Activated B cell treated with CpG ODN at 0.5 μM for 24 hours (primary cell): ENCODE measurements around the gene COPS3. TPM values are rescaled to one million over a fixed set of nuclear protein-coding genes. Genes with fewer than 3 reads are reported as not detected.

Experiments used
- ATAC-seq: fragments of 200-7000 bp; cut with Tn5 transposase; one replicate; pipeline ENCODE4 v1.10.0; 2021; ENCODE audit warnings: low read depth, mild to moderate bottlenecking, moderate library complexity
- CTCF ChIA-PET: fragments of 350-600 bp; sonication (Branson Sonifier 250); formaldehyde crosslinking; loops from one replicate; lab custom pipeline; 2021; ENCODE audit warnings: antibody characterized with exemption; lab: Charles Lee
- POLR2A ChIA-PET: fragments of 350-600 bp; sonication (Branson Sonifier 250); formaldehyde crosslinking; loops from one replicate; lab custom pipeline; 2021; ENCODE audit warnings: antibody characterized with exemption; lab: Charles Lee
- DNase-seq: peaks from one replicate; pipeline ENCODE4 v3.0.0; 2022
- H3K27ac Mint-ChIP-seq: one replicate; pipeline ENCODE4 v1.8.0; 2020; ENCODE audit warnings: mixed read lengths
- H3K27me3 Mint-ChIP-seq: one replicate; pipeline ENCODE4 v1.8.0; 2021; ENCODE audit warnings: mixed read lengths
- H3K36me3 Mint-ChIP-seq: one replicate; pipeline ENCODE4 v1.8.0; 2021; ENCODE audit warnings: low read depth, mixed read lengths
- H3K4me1 Mint-ChIP-seq: one replicate; pipeline ENCODE4 v1.8.0; 2021; ENCODE audit warnings: mixed read lengths
- H3K4me3 Mint-ChIP-seq: one replicate; pipeline ENCODE4 v1.8.0; 2020; ENCODE audit warnings: mild to moderate bottlenecking, mixed read lengths
- H3K9me3 Mint-ChIP-seq: one replicate; pipeline ENCODE4 v1.8.0; 2020; ENCODE audit warnings: mixed read lengths
- CTCF ChIP-seq: fragments of 200-600 bp; IDR thresholded peaks from one replicate; pipeline ENCODE4 v1.8.0; 2022; ENCODE audit warnings: antibody characterized with exemption, mild to moderate bottlenecking
- intact Hi-C: fragments of 100-400 bp; cut with micrococcal nuclease; formaldehyde crosslinking; loops from one replicate; pipeline ENCODE4 v1.15.1; 2024
- total RNA-seq: library from RNA; stranded (reverse); gene quantifications from 2 replicates; pipeline ENCODE4 v1.2.3, GENCODE V29; 2022

Gene COPS3
- total RNA-seq, 1 donor from 2014 or later = 73.7 TPM

GRCh38 chr17:17217995-17218394 is 63.1 kb downstream of the COPS3 start:
- Mint-ChIP-seq H3K4me1 (no peaks in the 10 kb centered on the region), H3K9me3 (no peaks in the 10 kb centered on the region), H3K27ac (no peak overlapping the region), H3K27me3 (no peaks in the 10 kb centered on the region), H3K36me3 (peaks cover 88% of the 10 kb centered on the region), H3K4me3 (no peak overlapping the region)
- TF ChIP-seq CTCF = no peak
- ATAC-seq (no peak), DNase-seq (no peak)
- intact Hi-C loops = no loop called here
- ChIA-PET POLR2A (no interaction called here), CTCF (no interaction called here)

- ATAC-seq = no peak
- no peak overlapping the region for H3K27ac Mint-ChIP-seq
- DNase-seq = no peak
- intact Hi-C loops = no loop called here
- H3K4me1 Mint-ChIP-seq = no peaks in the 10 kb centered on the region
- H3K27me3 Mint-ChIP-seq = no peaks in the 10 kb centered on the region
- H3K36me3 Mint-ChIP-seq = peaks cover 83% of the 10 kb centered on the region
- CTCF ChIA-PET = no interaction called here
- H3K4me3 Mint-ChIP-seq = no peak overlapping the region
- no peak for TF ChIP-seq CTCF
- H3K9me3 Mint-ChIP-seq = no peaks in the 10 kb centered on the region
- POLR2A ChIA-PET = no interaction called here
These were observed 64.3 kb downstream of the COPS3 start for GRCh38 chr17:17216776-17217175.

GRCh38 chr17:17216236-17216635 is 64.8 kb downstream of the COPS3 start:
- no peak for TF ChIP-seq CTCF
- Mint-ChIP-seq H3K4me3 (no peak overlapping the region), H3K36me3 (peaks cover 78% of the 10 kb centered on the region), H3K27ac (no peak overlapping the region), H3K27me3 (no peaks in the 10 kb centered on the region), H3K9me3 (no peaks in the 10 kb centered on the region), H3K4me1 (no peaks in the 10 kb centered on the region)
- POLR2A ChIA-PET = no interaction called here
- CTCF ChIA-PET = no interaction called here
- intact Hi-C loops = no loop called here
- DNase-seq (no peak), ATAC-seq (no peak)

- ChIA-PET POLR2A (no interaction called here), CTCF (no interaction called here)
- H3K27me3 Mint-ChIP-seq = no peaks in the 10 kb centered on the region
- H3K4me1 Mint-ChIP-seq = no peaks in the 10 kb centered on the region
- DNase-seq (no peak), ATAC-seq (no peak)
- peaks cover 71% of the 10 kb centered on the region for H3K36me3 Mint-ChIP-seq
- no peak overlapping the region for H3K27ac Mint-ChIP-seq
- intact Hi-C loops = no loop called here
- no peaks in the 10 kb centered on the region for H3K9me3 Mint-ChIP-seq
- no peak overlapping the region for H3K4me3 Mint-ChIP-seq
- no peak for TF ChIP-seq CTCF
These were observed 65.5 kb downstream of the COPS3 start for GRCh38 chr17:17215575-17215974.

GRCh38 chr17:17214646-17215436 is 66.2 kb downstream of the COPS3 start:
- Mint-ChIP-seq H3K9me3 (no peaks in the 10 kb centered on the region), H3K36me3 (peaks cover 64% of the 10 kb centered on the region), H3K4me3 (no peak overlapping the region), H3K4me1 (no peaks in the 10 kb centered on the region), H3K27me3 (no peaks in the 10 kb centered on the region), H3K27ac (no peak overlapping the region)
- CTCF ChIA-PET = no interaction called here
- intact Hi-C loops = no loop called here
- ATAC-seq = no peak
- POLR2A ChIA-PET = no interaction called here
- no peak for DNase-seq
- no peak for TF ChIP-seq CTCF
